Hippocampal formation (tissue), 2 donors: ENCODE measurements around the gene NDUFC2.
"Not testable (repeated sequence)": the region's sequence is repeated elsewhere in the genome, so short reads cannot be mapped to it uniquely, and the experiment has no call there.

Source experiments
- DNase-seq, 2 donors: peaks; one replicate each; lab custom pipeline; 2025; lab: John Stamatoyannopoulos, UW

Gene NDUFC2

DNA sequence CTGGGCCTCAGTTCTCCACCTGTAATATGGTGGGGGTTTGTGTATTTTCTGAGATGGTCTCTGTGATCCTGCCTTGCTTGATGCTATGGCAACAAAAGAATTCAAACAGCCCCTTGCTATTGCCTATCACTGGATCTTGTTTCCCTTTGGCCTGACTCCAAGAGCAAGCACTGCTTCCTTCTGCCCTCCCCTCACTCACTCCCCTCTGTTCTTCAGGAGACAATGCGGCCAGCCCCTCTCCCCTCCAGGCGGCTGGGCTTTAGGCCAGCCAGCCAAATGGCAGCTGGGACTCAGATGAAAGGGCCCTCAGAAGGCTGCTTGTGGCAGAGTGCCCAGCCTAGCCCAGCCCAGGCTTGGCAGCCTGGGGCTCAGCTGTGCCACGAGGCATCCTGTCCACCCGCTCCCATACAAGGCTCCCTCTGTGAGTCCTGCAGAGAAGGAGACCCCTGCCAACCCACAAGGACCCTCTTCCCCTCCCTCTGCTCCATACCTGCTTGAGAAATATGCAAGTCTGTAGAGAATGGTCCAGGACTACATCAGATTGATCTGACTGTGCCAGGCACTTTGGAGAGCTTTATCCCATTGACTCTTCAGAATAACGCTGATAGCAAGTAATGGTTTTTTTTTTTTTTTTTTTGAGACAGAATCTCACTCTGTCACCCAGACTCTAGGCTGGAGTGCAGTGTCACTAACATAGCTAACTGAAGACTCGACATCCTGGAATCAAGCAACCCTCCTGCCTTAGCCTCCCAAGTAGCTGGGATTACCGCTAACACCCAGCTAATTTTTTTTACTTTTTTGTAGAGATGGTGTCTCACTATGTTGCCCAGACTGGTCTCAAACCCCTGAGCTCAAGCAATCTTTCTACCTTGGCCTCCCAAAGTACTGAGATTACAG is 49.0 kb downstream of the NDUFC2 start:
- peak; percentile 91 to 92 for DNase-seq

DNA sequence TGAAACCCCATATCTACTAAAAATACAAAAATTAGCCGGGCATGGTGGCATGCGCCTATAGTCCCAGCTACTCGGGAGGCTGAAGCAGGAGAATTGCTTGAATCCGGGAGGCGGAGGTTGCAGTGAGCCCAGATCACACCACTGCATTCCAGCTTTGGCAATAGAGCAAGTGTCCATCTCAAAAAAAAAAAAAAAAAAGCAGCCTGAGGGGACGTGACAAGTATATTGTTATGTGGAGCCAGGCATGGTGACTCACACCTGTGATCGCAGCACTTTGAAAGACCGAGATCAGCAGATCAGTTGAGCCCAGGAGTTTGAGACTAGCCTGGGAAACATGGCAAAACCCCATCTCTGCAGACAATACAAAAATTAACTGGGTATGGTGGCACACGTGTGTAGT is 51.2 kb downstream of the NDUFC2 start:
- DNase-seq: not testable (repeated sequence)

DNA sequence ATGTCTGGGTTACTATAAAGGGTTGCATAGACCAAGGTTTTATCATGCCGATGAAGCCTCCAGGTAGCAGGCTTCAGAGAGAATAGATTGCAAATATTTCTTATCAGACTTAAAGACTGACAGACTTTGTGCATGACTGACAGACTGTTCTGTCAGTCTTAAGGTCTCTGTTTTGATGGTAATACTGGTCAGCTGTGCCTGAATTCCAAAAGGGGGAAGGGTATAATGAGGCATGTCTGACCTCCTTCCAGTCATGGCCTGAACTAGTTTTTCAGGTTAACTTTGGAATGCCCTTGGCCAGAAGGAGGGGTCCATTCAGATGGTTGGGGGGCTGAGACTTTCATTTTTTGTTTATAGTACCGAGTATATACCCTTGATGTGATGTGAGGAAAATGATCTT is 51.9 kb downstream of the NDUFC2 start:
- DNase-seq: no peak

DNA sequence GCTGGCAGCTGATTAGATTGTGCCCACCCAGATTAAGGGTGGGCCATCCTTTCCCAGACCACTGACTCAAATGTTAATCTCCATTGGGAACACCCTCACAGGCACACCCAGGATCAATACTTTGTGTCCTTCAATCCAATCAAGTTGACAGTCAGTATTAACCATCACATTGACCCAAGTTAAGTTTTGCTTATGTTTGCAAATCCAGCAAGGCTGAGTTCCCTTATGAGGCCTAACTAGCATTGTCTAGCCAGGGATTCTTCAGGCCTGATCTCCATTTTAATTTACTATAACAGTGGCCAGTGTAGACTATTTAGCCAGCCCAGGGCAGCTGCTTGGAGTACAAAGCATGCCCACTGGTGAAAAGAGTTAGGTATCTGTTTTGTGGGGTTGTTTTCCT is 54.3 kb downstream of the NDUFC2 start:
- DNase-seq: no peak

DNA sequence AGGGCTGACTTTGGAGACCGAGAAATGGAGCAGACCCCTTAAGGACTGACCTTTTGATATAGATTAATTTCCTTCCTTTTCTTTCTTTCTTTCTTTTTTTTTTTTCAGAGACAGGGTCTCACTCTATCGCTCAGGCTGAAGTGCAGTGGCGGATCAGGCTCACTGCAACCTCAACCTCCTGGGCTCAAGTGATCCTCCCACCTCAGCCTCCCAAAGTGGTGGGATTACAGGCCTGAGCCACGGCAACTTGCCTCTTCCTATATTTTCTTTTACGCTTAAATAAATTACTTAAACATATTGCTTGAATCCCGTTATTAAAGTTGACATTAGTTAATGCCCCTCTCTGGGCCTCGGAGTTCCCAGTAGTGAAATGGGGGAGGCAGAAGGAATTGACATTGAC is 56.2 kb downstream of the NDUFC2 start:
- no peak for DNase-seq

DNA sequence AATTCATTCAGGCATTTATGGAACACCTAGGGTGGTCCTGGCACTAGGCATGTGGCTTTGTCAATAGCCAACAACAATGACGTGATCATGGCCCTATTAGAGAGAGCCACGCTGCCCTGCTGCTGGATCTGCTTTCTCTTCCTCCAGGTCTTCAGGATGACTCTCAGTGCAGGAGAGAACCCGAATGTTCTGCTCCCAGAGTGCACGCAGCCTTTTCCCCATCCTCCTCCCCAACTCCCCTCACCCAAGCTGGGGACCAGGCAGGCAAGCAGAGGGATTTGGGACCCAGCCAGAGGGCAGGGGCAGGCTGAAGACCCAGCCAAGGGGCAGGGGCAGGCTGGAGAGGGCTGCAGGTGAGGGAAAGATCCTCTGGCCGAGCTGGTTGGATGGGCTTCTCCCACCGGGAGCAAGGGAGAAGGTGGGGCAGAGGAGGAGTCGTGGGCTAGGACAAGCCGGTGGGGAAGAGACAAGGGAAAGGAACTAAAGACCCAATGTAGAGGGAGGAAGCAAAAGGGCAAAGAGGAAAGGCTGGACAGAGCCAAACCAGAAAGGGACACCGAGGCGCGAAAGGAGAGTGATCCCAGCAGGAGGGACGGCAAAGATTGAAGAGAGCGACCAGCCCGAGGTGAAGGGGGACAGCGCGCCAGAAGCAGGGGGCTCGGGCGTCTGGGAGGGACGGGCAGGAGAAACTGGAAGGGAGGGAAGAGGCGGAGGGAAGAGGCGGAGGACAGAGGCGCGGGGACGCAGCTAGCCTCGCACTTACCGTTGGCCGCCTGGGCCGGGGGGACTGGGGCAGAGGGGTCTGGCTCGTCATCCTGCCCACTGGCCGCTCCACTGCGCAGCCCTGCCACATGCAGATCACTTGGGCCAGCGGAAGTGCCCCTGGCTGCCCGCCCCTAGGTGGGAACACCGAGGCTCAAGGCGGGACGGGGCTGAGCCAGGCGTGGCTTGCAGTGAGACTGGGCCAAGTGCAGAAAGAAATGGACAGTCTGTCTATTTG is 57.0 kb downstream of the NDUFC2 start, which contains the start of gene KCTD14:
KCTD14 (minus strand) TSS at position 880 of the 1,000 bp plus-strand sequence; CDS start at position 853, 27 bp downstream.
- DNase-seq: no peak

DNA sequence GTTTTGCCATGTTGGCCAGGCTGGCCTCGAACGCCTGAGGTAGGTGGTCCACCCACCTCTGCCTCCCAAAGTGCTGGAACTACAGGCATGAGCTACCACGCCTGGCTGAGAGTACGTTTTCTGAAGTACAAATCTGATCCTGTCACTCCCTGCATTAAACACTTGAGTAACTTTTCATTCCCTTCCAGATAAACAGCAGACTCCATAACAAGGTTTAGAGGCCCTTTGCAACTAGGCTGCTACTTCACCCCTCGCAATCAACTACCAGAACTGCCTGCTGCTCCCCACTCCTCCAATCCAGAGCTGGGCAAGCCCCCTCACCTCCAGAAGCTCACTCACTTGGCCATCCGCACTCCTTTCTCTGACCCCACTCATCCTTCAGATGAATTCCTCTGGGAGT is 58.1 kb downstream of the NDUFC2 start:
- no peak for DNase-seq

DNA sequence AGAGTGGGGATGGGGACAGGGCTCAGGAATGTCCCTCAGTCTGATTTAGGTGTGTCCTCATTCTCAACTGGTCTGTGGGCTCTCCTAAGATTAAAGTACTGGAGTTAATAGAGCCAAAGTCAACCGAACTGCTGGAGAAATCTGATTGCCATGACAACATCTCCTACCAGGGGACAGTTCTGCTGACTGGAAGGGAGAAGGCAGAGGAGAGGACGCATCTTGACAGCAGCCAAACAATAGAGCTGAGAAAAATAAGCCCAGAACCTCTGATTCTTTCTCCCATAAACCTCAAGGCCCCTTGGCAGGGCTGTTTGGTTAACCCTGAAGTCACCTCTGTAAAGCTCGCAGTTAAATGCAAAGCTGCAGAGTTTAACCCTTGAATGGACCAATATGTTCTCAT is 59.4 kb downstream of the NDUFC2 start:
- no peak for DNase-seq

DNA sequence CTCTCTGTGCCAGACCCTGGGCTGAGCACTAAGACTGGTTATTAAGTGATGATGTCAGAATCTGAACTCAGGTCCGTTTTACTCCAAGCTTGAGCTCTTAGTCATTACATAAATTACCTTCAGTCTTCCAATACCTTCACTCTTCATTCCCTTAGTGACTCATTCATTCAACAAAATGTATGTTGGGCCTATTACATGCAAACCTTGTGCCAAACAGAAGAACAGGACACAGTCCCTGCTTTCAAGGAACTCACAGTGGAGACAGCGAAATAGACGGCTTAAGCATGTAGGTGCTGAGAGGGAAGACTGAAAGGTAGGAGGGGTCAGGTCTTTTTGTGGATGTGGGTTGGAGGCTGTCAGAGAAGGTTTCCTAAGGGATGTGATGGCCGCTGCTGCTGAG is 59.9 kb downstream of the NDUFC2 start:
- DNase-seq: no peak
